A673 (cell line): Measurements from ENCODE around the gene PKLR. TPM values are rescaled to one million over a fixed set of nuclear protein-coding genes. Genes with fewer than 3 reads are reported as not detected.
"Not testable (repeated sequence)": the region's sequence is repeated elsewhere in the genome, so short reads cannot be mapped to it uniquely, and the experiment has no call there.

ENCODE experiments used
- BruUV-seq: library from RNA; stranded (reverse); fragments of 400-500 nt; replicated peaks from 2 replicates; lab custom pipeline; 2021; lab: Mats Ljungman, UMichigan
- CTCF ChIA-PET: fragments of 300-600 bp; sonication (Branson Sonifier 250); formaldehyde crosslinking; loops from one replicate; lab custom pipeline; 2022; ENCODE audit warnings: antibody characterized with exemption; lab: Charles Lee
- POLR2A ChIA-PET: fragments of 300-600 bp; sonication (Branson Sonifier 250); formaldehyde crosslinking; loops from one replicate; lab custom pipeline; 2022; ENCODE audit warnings: antibody characterized with exemption; ENCODE audit not compliant: low non-redundant PET; lab: Charles Lee
- DNase-seq: peaks from one replicate; pipeline ENCODE4 v3.0.0-alpha.2; 2015; ENCODE audit warnings: low spot score
- H3K27ac ChIP-seq: fragments of 200-600 bp; sonication (generic); 2 replicates; pipeline ENCODE4 v1.5.1; 2016; ENCODE audit warnings: mixed run types, low read depth, mild to moderate bottlenecking, mixed read lengths, antibody characterized with exemption, low read length; ENCODE audit not compliant: poor library complexity, severe bottlenecking
- H3K27me3 ChIP-seq: fragments of 200-600 bp; sonication (generic); replicated peaks from 2 replicates; pipeline ENCODE4 v1.6.1; 2017; ENCODE audit warnings: mixed run types, low read depth, mild to moderate bottlenecking, mixed read lengths, antibody characterized with exemption, low read length; ENCODE audit not compliant: insufficient read depth, poor library complexity
- H3K36me3 ChIP-seq: fragments of 200-600 bp; sonication (generic); 2 replicates; pipeline ENCODE4 v1.6.1; 2016; ENCODE audit warnings: mixed run types, mild to moderate bottlenecking, mixed read lengths, antibody characterized with exemption, low read length; ENCODE audit not compliant: insufficient read depth, poor library complexity, severe bottlenecking
- H3K4me1 ChIP-seq: fragments of 200-600 bp; sonication (generic); 2 replicates; pipeline ENCODE4 v1.6.1; 2017; ENCODE audit warnings: mixed run types, mild to moderate bottlenecking, mixed read lengths, antibody characterized with exemption, low read length; ENCODE audit not compliant: insufficient read depth, poor library complexity, severe bottlenecking
- H3K4me3 ChIP-seq: fragments of 200-600 bp; sonication (generic); 2 replicates; pipeline ENCODE4 v1.5.1; 2016; ENCODE audit warnings: low read depth, mixed run types, mild to moderate bottlenecking, mixed read lengths, low read length; ENCODE audit not compliant: poor library complexity, severe bottlenecking
- H3K9me3 ChIP-seq: fragments of 200-600 bp; sonication (generic); 2 replicates; pipeline ENCODE4 v1.6.1; 2016; ENCODE audit warnings: mixed run types, low read depth, mild to moderate bottlenecking, mixed read lengths, antibody characterized with exemption, low read length; ENCODE audit not compliant: poor library complexity, severe bottlenecking
- EZH2 ChIP-seq: fragments of 200-600 bp; sonication (generic); IDR thresholded peaks from 2 replicates; pipeline ENCODE4 v1.6.1; 2017; ENCODE audit warnings: borderline replicate concordance, low read depth, mild to moderate bottlenecking, mixed read lengths, antibody characterized with exemption, low read length; ENCODE audit not compliant: poor library complexity, severe bottlenecking
- intact Hi-C: fragments of 100-400 bp; cut with micrococcal nuclease; formaldehyde crosslinking; loops from one replicate; pipeline ENCODE4 v1.10.0; 2022; ENCODE audit not compliant: unreplicated experiment
- total RNA-seq: library from RNA; stranded (reverse); gene quantifications from 2 replicates; pipeline ENCODE4 v1.2.3, GENCODE V29; 2021
- TF ChIP-seq, protein P1 (sequence below): fragments of 300-800, 200-600 bp; sonication (generic); conservative IDR thresholded peaks from 2 replicates; pipeline ENCODE4 v1.5.1; 2017; ENCODE audit warnings: low read depth, mild to moderate bottlenecking, antibody characterized with exemption, low read length, moderate library complexity, mixed read lengths

Gene PKLR
- total RNA-seq, 1 experiment from 2014 or later = not detected

DNA sequence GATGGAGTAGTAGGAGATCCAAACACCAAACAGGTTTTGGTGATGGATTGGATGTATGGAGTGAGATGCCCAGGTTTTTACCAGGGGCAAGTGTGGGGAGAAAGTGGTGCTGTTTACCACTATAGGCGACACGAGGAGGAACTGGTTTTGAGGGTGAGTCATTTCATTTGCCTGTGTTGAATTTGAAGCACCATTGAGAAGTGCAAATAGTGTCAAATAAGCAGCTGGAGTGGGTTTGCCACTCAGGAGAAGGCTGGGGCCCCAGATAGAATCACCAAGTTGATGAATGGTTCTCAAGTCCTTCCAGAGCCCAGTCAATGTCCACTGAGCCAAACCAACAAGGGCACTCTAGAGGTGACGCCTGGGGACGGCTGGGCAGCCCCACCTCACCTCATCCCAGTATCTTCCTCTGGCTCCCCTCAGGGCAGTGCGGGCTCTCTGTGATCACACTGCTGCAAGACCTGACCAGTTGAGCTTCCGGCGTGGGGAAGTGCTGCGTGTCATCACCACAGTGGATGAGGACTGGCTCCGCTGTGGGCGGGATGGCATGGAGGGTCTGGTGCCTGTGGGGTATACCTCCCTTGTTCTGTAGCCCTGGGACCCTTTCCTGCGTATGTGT lies 28.9 kb upstream of the PKLR start:
- no TSS peak for BruUV-seq
- no peak overlapping the region for H3K4me3 ChIP-seq
- H3K27me3 ChIP-seq = no peaks in the 10 kb centered on the region
- ChIA-PET CTCF (no interaction called here), POLR2A (no interaction called here)
- no peak for TF ChIP-seq EZH2
- TF ChIP-seq, protein P1, sequence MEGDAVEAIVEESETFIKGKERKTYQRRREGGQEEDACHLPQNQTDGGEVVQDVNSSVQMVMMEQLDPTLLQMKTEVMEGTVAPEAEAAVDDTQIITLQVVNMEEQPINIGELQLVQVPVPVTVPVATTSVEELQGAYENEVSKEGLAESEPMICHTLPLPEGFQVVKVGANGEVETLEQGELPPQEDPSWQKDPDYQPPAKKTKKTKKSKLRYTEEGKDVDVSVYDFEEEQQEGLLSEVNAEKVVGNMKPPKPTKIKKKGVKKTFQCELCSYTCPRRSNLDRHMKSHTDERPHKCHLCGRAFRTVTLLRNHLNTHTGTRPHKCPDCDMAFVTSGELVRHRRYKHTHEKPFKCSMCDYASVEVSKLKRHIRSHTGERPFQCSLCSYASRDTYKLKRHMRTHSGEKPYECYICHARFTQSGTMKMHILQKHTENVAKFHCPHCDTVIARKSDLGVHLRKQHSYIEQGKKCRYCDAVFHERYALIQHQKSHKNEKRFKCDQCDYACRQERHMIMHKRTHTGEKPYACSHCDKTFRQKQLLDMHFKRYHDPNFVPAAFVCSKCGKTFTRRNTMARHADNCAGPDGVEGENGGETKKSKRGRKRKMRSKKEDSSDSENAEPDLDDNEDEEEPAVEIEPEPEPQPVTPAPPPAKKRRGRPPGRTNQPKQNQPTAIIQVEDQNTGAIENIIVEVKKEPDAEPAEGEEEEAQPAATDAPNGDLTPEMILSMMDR = no peak
- no peak for DNase-seq
- no peak overlapping the region for H3K27ac ChIP-seq
- H3K9me3 ChIP-seq = no peaks in the 10 kb centered on the region
- H3K4me1 ChIP-seq = peaks cover 6% of the 10 kb centered on the region
- H3K36me3 ChIP-seq = peaks cover 20% of the 10 kb centered on the region
- intact Hi-C loops = loop anchor here (5.0 to 10.0 kb wide), 4 partner anchors 155 to 265 kb away; partner anchors contain the start of genes ASH1L, KRTCAP2 and TRIM46

DNA sequence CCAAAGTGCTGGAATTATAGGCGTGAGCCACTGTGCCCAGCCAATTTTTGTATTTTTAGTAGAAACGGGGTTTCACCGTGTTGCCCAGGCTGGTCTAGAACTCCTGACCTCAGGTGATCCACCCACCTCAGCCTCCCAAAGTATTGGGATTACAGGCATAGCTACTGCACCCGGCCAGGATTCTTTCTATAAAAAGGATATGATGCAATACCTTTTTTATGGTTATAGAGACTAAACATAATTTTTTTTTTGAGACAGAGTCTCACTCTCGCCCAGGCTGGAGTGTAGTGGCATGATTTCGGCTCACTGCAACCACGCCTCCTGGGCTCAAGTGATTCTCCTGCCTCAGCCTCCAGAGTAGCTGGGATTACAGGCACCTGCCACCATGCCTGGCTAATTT lies 27.6 kb upstream of the PKLR start:
- H3K4me1 ChIP-seq, BruUV-seq, POLR2A ChIA-PET, H3K27me3 ChIP-seq, H3K4me3 ChIP-seq, H3K9me3 ChIP-seq, H3K27ac ChIP-seq, DNase-seq: not testable (repeated sequence)
- H3K36me3 ChIP-seq = peaks cover 14% of the 10 kb centered on the region
- CTCF ChIA-PET = interaction anchor here (1.4 kb wide), 1 partner anchor 176 kb away, joined by 6 read pairs; no protein-coding TSS in a partner anchor
- intact Hi-C loops = loop anchor here (5.0 to 10.0 kb wide), 4 partner anchors 154 to 266 kb away; partner anchors contain the start of genes ASH1L, KRTCAP2 and TRIM46

DNA sequence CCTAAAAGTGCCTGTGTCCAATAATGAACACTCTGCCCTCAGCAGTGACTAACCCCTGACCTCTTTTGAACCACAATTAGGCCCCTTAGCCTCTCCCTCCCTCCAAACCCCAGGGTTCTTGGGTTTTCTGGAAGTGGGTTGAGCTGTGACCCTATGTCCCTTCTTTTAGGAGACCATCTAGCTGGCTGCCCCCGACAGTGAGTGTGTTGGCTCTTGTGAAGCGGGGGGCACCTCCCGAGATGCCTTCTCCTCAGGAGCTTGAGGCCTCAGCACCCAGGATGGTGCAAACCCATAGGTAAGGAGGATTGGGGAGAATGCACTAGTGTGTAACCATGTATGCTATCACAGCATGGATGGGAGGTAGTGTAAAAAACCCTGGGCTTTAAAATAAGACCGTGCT lies 26.7 kb upstream of the PKLR start:
- Histone ChIP-seq H3K36me3 (peaks cover 14% of the 10 kb centered on the region), H3K9me3 (no peaks in the 10 kb centered on the region), H3K4me3 (no peak overlapping the region), H3K27me3 (no peaks in the 10 kb centered on the region), H3K4me1 (peaks cover 6% of the 10 kb centered on the region), H3K27ac (no peak overlapping the region)
- CTCF ChIA-PET = interaction anchor here (1.4 kb wide), 1 partner anchor 176 kb away, joined by 6 read pairs; no protein-coding TSS in a partner anchor
- intact Hi-C loops = loop anchor here (5.0 to 10.0 kb wide), 4 partner anchors 153 to 267 kb away; partner anchors contain the start of genes ASH1L, KRTCAP2 and TRIM46
- TF ChIP-seq EZH2 = no peak
- TF ChIP-seq, protein P1 = no peak
- BruUV-seq = no TSS peak
- POLR2A ChIA-PET = no interaction called here
- DNase-seq = no peak
